Fibroblast of skin of left biceps (primary cell): ENCODE results near the gene SMCO4.

ENCODE experiments used
- DNase-seq, 2 experiments: peaks; one replicate each; pipeline ENCODE4 v3.0.0-alpha.2; 2013; ENCODE audit warnings: low read depth in 2 of 2

SMCO4 gene

GRCh38 chr11:93504110-93505095 is 38.8 kb downstream of the SMCO4 start:
- no peak for DNase-seq

DNA sequence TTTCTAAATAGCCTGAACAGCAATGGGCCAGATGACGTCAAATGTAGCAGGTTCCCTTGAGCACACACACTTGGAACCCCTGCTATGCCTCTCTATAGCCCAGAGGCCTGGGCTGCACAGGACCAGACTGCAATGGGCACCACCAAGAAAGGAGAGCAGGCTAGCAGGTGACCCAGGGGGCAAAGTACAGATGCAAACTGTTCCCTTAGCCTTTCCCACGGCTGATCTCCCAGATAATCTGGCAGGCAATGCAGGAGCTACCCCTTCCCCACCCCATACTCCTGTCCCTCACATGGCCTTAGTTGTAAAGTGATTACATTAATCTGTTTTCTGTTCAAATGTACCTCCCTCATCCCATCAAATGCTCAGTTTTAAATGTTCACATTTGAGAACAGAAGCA is 41.3 kb downstream of the SMCO4 start:
- no peak for DNase-seq

GRCh38 chr11:93500759-93501158 is 42.4 kb downstream of the SMCO4 start:
- no peak for DNase-seq

GRCh38 chr11:93498641-93499040 is 44.5 kb downstream of the SMCO4 start:
- no peak for DNase-seq

GRCh38 chr11:93498161-93498560 is 45.0 kb downstream of the SMCO4 start:
- no peak for DNase-seq

- DNase-seq, result no peak
These were observed 45.6 kb downstream of the SMCO4 start for GRCh38 chr11:93497596-93497995.

- DNase-seq, result no peak
These were observed 48.8 kb downstream of the SMCO4 start for GRCh38 chr11:93494357-93494756.

- no peak for DNase-seq
These were observed 49.8 kb downstream of the SMCO4 start for GRCh38 chr11:93493252-93493897.

- DNase-seq, result no peak
These were observed 50.5 kb downstream of the SMCO4 start for GRCh38 chr11:93492464-93493251.

GRCh38 chr11:93491973-93492372 is 51.2 kb downstream of the SMCO4 start:
- no peak for DNase-seq

- DNase-seq, result no peak
These were observed 52.1 kb downstream of the SMCO4 start for GRCh38 chr11:93490996-93491618.

DNA sequence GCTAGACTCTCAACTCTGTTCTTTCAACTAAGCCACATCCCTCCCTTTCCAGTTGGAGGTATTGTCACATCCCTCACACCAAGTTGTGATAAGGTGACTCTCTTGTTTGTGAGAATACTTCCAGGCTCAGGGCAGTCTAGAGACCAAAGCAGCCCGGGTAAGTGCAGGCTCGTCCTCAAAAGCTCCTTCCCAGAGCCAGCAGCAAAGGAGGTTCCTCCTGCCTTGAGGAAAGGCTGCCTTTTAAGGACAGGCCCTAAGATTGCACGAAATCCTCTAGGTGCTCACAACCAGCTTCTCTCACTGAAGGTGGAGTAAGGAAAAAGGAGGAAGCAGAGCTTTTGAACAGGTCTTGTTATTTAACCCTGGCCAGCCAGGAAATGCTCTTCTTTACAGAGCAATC is 53.4 kb downstream of the SMCO4 start:
- DNase-seq, result no peak

GRCh38 chr11:93487032-93487483 is 56.1 kb downstream of the SMCO4 start:
- no peak for DNase-seq

DNA sequence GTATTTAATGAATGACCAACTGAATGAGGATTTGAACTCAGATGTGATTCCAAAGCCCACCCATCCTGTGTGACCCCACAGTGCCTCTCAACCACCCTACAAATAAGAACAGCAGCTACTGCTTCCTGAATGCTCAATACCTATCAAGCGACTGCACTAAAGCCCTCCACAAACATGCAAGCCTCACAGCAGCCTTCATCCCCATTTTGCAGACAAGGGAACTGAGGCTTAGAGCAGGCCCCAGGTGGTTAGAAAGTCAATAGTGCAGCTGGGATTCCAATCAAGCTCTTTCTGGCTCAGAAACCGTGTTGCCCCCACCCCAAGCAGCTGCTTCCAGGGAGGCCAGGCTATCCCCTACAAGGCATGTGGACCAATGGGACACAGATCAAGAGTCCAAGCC is 57.2 kb downstream of the SMCO4 start:
- no peak for DNase-seq

GRCh38 chr11:93484716-93485115 is 58.5 kb downstream of the SMCO4 start:
- DNase-seq, result peak; percentile 10 to 19

GRCh38 chr11:93482556-93482955 is 60.6 kb downstream of the SMCO4 start:
- no peak for DNase-seq

GRCh38 chr11:93481696-93482095 is 61.5 kb downstream of the SMCO4 start:
- no peak for DNase-seq

- DNase-seq, result no peak
These were observed 61.9 kb downstream of the SMCO4 start for GRCh38 chr11:93481279-93481678.

- no peak for DNase-seq
These were observed 62.4 kb downstream of the SMCO4 start for GRCh38 chr11:93480756-93481155.

DNA sequence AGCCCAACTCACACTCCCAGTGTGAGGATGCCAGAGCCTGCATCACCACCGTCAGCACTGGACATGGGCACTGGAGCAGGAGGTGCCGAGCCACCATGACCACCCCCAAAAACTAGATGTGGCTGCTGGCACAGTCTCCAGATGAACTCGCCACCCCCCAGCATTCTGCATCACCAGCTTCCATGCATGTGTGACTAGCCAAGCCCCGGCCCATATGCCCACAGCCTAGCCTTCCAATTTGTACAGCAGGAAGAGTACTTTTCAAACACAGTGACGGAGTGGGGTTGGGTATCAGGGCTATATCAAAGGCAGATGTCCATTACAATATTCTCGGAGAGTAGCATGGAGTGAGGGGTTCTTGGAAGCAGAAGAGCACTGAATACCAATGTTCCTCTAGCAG is 62.9 kb downstream of the SMCO4 start:
- no peak for DNase-seq

- DNase-seq, result no peak
These were observed 64.3 kb downstream of the SMCO4 start for GRCh38 chr11:93478841-93479240.
